Mesodermal cell (in vitro differentiated cells): ENCODE results near the gene ADM.

Experiments
- H3K27ac ChIP-seq: 2 replicates; pipeline ENCODE4 v1.7.0; 2013; ENCODE audit warnings: mild to moderate bottlenecking, low read depth, low read length, moderate library complexity; ENCODE audit not compliant: severe bottlenecking
- H3K36me3 ChIP-seq: 2 replicates; pipeline ENCODE4 v1.7.1; 2013; ENCODE audit warnings: mild to moderate bottlenecking, low read length, moderate library complexity; ENCODE audit not compliant: control insufficient read depth, insufficient read depth
- H3K4me1 ChIP-seq: one replicate; pipeline ENCODE4 v1.7.1; 2013; ENCODE audit warnings: mild to moderate bottlenecking, low read length; ENCODE audit not compliant: insufficient read depth, control insufficient read depth, poor library complexity, severe bottlenecking
- H3K4me3 ChIP-seq: 2 replicates; pipeline ENCODE4 v1.7.0; 2013; ENCODE audit warnings: low read length, control low read depth, mild to moderate bottlenecking; ENCODE audit not compliant: insufficient read depth, poor library complexity, severe bottlenecking; ENCODE audit errors: extremely low read depth
- H3K9me3 ChIP-seq: 2 replicates; pipeline ENCODE4 v1.7.1; 2013; ENCODE audit warnings: mild to moderate bottlenecking, low read length, moderate library complexity; ENCODE audit not compliant: control insufficient read depth
- WGBS, 2 experiments: methylation state at CpG; one replicate each; pipeline ENCODE4 v1.1.5; 2013; ENCODE audit warnings: missing lambda C conversion rate in 2 of 2; ENCODE audit not compliant: insufficient coverage in 2 of 2; 5-methylcytosine and 5-hydroxymethylcytosine counted together

Gene ADM

GRCh38 chr11:10303558-10304363 is 1.1 kb upstream of the ADM start:
- Histone ChIP-seq H3K36me3 (no peaks in the 10 kb centered on the region), H3K27ac (peak overlapping the region; percentile 36), H3K9me3 (no peaks in the 10 kb centered on the region), H3K4me1 (peaks cover 7% of the 10 kb centered on the region), H3K4me3 (peak overlapping the region; percentile 54)
- WGBS, 2 experiments = 1 to 7% methylated on average over 15 to 27 of the region's 29 CpGs

GRCh38 chr11:10305262-10305963 is 540 bp downstream of the ADM start:
- H3K27ac ChIP-seq = no peak overlapping the region
- no peaks in the 10 kb centered on the region for H3K9me3 ChIP-seq
- 1% methylated on average over 32 to 48 of the region's 51 CpGs for WGBS, 2 experiments
- no peaks in the 10 kb centered on the region for H3K36me3 ChIP-seq
- peaks cover 13% of the 10 kb centered on the region for H3K4me1 ChIP-seq
- H3K4me3 ChIP-seq = peak overlapping the region; percentile 54

DNA sequence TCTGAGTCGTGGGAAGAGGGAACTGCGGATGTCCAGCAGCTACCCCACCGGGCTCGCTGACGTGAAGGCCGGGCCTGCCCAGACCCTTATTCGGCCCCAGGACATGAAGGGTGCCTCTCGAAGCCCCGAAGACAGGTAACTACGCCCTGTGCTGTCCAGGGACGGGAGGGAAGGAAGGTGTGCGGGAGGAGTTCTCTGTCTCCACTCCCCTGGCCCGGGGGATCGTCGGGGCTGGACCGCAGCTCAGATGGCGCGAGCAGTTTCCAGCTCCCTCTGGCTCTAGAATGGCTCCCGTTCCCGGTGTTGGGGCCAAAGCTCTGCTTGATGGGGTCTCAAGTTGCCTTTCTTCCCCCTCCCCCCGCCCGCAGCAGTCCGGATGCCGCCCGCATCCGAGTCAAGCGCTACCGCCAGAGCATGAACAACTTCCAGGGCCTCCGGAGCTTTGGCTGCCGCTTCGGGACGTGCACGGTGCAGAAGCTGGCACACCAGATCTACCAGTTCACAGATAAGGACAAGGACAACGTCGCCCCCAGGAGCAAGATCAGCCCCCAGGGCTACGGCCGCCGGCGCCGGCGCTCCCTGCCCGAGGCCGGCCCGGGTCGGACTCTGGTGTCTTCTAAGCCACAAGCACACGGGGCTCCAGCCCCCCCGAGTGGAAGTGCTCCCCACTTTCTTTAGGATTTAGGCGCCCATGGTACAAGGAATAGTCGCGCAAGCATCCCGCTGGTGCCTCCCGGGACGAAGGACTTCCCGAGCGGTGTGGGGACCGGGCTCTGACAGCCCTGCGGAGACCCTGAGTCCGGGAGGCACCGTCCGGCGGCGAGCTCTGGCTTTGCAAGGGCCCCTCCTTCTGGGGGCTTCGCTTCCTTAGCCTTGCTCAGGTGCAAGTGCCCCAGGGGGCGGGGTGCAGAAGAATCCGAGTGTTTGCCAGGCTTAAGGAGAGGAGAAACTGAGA is 1.4 kb downstream of the ADM start:
- Histone ChIP-seq H3K36me3 (no peaks in the 10 kb centered on the region), H3K4me3 (peak overlapping the region; percentile 54), H3K4me1 (peaks cover 13% of the 10 kb centered on the region), H3K9me3 (no peaks in the 10 kb centered on the region), H3K27ac (no peak overlapping the region)
- WGBS, 2 experiments = 1% methylated on average over 42 to 54 of the region's 65 CpGs

- H3K4me3 ChIP-seq = peak overlapping the region; percentile 54
- H3K4me1 ChIP-seq = peaks cover 13% of the 10 kb centered on the region
- no peaks in the 10 kb centered on the region for H3K9me3 ChIP-seq
- no peak overlapping the region for H3K27ac ChIP-seq
- WGBS, 2 experiments = 0% methylated on average over 2 to 3 of the region's 9 CpGs
- H3K36me3 ChIP-seq = no peaks in the 10 kb centered on the region
Observed at GRCh38 chr11:10307022-10307399, 2.1 kb downstream of the ADM start.

DNA sequence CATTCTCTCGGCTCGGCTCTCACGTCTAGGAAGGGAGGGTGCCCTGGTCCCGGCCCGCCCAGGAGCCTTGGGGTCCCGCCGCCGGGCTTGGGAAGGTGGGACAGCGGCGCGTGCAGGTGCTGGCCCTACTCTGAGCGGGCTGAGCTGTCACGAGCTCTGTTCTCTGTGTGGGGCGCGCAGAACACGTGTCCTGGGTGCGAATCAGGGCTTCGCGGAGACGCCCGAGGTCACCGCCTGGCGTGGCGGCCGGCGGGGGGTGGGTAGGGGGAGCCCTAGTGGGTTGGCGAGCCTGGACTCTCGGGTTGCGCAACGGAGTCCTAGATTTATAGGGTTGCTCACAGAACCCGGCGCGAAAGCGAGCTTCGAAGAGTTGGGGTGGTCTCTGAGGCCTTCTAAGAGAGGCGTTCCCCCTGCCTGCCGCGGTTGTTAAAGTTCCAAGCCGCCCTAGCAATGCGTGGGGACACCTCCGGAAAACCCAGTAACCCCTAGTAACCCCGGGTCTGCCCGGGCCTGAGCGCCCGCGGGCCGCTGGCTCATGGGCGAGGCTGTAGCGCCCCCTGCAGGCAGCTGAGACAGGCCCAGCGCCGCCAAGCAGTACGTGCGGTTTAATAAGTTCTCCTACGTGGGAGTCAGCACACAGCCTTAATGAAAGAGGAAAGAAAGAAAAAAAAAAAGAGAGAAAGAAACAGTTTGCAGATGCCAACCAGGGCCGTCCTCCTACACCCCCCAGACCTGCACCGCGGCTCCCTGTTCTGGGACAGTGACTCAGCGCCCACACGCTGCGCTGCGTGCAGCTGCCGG is 2.7 kb downstream of the ADM start:
- Histone ChIP-seq H3K36me3 (no peaks in the 10 kb centered on the region), H3K4me1 (peaks cover 13% of the 10 kb centered on the region), H3K27ac (peak overlapping the region; percentile 49), H3K9me3 (no peaks in the 10 kb centered on the region), H3K4me3 (peak overlapping the region; percentile 54)
- 0 to 1% methylated on average over 38 to 46 of the region's 62 CpGs for WGBS, 2 experiments

DNA sequence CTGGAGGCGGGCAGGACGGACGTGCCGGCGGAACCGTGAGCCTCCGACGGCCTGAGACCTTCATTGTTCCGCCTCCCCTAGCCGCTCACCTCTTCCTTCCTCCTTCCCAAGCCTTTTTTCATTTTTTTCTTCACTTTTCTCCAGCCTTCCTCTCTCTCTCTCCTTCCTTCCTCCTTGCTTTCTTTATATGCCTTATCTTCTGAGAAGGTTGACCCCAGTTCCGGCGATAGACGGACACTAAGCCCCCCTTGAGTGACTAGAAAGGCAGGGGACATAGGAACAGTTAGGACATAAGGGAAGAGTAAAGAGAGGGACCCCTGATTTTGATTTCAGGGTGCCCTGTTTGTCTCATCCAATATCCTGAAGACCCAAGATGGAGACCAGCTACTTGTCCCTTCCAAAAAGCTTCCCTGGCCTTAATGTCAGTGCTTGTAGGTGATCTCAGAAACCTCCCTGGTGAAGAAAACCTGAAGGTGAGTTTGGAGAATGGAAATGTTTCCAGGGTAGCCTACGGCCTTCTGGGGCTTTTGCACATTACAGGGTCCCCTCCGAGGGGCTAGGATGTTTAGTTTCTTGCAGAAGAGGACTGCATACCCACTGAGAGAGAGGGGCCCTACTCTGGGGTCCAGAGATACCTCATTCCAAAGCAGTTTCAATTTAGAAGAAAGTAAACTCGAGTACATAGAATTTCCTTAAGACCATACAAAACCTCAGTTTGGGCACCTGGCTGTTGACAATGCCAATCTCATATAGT is 3.5 kb downstream of the ADM start:
- peaks cover 13% of the 10 kb centered on the region for H3K4me1 ChIP-seq
- no peaks in the 10 kb centered on the region for H3K36me3 ChIP-seq
- peak overlapping the region; percentile 49 for H3K27ac ChIP-seq
- peak overlapping the region; percentile 54 for H3K4me3 ChIP-seq
- no peaks in the 10 kb centered on the region for H3K9me3 ChIP-seq
- 11 to 22% methylated on average over 8 to 12 of the region's 16 CpGs for WGBS, 2 experiments

DNA sequence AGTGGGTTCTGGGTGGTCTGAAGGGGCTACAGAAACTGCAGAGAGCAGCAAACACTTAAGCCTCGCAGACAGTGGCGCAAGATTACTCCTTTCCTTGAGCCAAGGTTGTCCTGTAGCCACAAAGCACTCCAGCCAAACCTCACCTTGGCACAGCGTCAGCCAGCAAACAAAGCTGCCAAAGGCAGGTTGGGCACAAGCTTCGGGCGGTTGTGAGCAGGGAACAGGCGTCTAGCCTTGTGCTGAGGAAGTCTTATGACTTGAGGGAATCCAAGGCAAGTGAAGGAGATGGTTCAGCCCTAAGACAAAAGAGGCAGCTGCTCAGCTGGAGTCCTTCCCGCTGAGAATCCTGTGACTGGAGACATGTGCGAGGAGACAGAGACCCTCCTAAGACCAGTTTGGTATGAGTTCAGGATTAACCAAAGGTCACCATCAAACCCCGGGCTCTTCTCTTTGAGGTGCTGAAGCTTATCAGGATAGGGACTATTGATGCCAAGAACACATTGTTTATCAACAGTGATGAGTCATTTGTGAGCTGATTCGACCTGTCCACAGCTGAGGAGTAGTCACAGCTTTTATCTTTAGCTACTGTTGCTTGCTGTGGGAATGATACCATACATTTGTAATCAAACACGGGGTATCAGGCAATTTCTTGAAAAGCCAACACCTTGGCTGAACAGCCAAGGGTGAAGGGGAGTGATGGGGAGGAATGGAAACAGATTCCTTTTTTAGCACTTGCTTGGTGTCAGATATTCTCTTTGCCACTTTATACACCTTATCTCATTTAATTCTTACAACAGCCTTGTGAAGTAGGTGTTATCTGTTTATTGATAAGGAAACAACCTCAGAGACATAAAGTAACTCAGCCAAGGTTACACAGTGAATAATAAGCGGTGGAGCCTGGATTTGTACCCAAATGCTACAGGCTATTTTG is 4.6 kb downstream of the ADM start:
- WGBS, 2 experiments = 48 to 51% methylated on average over 10 to 11 of the region's 12 CpGs
- Histone ChIP-seq H3K9me3 (no peaks in the 10 kb centered on the region), H3K36me3 (no peaks in the 10 kb centered on the region), H3K27ac (no peak overlapping the region), H3K4me1 (peaks cover 13% of the 10 kb centered on the region), H3K4me3 (no peak overlapping the region)

DNA sequence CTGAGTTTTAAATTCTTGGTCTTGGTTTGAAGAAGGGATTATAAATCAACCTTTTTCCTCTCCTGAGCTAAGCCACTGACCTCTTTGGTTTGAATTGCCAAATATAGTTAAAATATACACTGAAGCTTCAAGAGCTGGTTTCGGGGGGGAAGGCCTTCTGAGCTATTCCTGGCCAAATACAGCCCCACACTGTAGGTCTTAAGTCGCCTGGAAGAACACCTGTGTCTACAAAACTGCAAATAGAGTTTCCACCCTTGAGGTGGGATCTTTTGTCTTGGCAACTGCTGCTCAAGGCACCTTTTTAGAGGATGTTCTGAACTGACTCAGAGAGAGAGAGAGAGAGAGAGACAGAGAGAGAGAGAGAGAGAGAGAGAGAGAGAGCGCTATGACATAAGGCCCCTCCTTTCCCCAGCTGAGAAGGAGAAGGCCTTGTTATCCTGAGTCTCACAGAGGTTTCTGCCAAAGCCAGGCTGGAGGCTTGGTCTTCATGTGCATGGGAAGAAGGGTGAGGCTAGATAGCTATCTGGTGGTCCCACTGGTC is 5.5 kb downstream of the ADM start:
- peaks cover 13% of the 10 kb centered on the region for H3K4me1 ChIP-seq
- H3K9me3 ChIP-seq = no peaks in the 10 kb centered on the region
- H3K4me3 ChIP-seq = no peak overlapping the region
- H3K27ac ChIP-seq = no peak overlapping the region
- H3K36me3 ChIP-seq = no peaks in the 10 kb centered on the region
- WGBS, 2 experiments = 60 to 100% methylated on average over 1 of the region's 3 CpGs

GRCh38 chr11:10311802-10312201 is 6.9 kb downstream of the ADM start:
- Histone ChIP-seq H3K27ac (no peak overlapping the region), H3K36me3 (no peaks in the 10 kb centered on the region), H3K4me3 (no peak overlapping the region), H3K9me3 (no peaks in the 10 kb centered on the region), H3K4me1 (peaks cover 12% of the 10 kb centered on the region)
- 90% methylated on average over 1 of the region's 2 CpGs; no CpG with 5 or more reads in 1 of the 2 experiments for WGBS, 2 experiments
